ENCODE results near the gene SH3PXD2A. TPM values are rescaled to one million over a fixed set of nuclear protein-coding genes. Genes with fewer than 3 reads are reported as not detected.

Gene SH3PXD2A
- total and polyA plus RNA-seq, 10 donors = 2.6 to 50.0 (median 35.2) TPM

DNA sequence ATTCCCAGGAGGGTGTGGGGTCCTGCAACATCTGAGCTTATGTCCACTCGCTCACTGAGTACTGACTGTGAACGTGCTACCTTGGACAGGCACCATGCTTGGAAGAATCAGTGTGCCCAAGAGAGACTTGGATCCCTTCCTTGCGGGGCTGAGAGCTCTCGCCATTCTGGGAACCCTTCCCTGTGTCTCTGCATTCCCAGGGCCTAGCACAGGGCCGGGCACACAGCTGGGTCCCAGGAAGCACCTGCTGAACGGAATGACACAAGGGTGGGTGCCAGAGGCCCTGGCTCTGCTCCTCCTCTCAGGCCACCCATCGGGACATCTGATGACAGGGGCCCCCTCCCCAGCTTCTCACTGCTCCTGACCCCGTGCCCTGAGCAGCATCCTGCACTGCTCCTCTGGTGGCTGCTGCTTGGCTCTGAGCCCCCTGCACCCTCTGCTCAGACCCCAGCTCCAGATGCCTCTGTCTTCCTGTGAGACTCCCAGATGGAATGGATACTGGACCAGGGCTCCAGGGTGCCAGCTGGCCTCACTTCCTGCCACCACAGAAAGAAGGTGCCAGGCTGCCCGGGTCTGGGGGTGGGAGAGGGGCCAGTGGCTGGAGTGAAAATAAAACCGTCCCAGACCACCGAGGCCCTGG lies 232.3 kb downstream of the SH3PXD2A start:
- TF ChIP-seq CTCF (IDR thresholded peaks at IDR 0.05 in 8 of 11, conservative IDR thresholded peaks at IDR 0.05 in 3 of 11) (no peak), POLR2A (IDR thresholded peaks at IDR 0.05) (no peak), POLR2AphosphoS5 (IDR thresholded peaks at IDR 0.05) (no peak)
- DNase-seq = no peak
- H3K4me3 ChIP-seq = no peak overlapping the region
- H3K27ac ChIP-seq = no peak overlapping the region
- H3K9me3 ChIP-seq = no peaks in the 10 kb centered on the region
- H3K27me3 ChIP-seq (replicated peaks in 1 of 7) = no peaks in the 10 kb centered on the region
- intact Hi-C loops (cut with DNase I; ENCODE audit: low total_unique reads) = no loop called here
- 88 to 96% (median 90%) methylated on average over 8 to 11 of the region's 11 CpGs for WGBS, 5 donors
- H3K4me1 ChIP-seq = peaks cover 0 to 27% (median 10%) of the 10 kb centered on the region in 6 donors
- peaks cover 0 to 98% (median 45%) of the 10 kb centered on the region in 6 donors for H3K36me3 ChIP-seq

DNA sequence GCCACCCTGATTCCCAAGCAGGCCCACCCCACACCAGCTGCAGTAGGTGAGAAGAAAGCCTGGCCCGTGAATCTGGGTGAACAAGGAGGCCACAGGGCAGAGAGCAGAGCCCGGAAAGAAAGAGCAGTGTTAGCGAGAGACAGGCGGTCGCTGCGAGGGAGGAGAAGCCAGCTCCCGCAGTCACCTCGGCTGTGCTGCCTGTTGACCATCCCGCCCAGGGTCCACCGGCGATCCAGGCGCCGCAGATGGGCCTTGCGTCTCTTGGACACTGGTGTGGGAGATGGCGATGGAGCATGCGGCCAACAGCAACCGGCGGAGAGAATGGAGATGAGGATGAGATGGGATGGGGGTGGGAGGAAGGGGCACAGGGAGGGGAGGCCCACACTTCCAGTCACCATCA lies 233.1 kb downstream of the SH3PXD2A start:
- TF ChIP-seq CTCF (IDR thresholded peaks at IDR 0.05 in 8 of 11, conservative IDR thresholded peaks at IDR 0.05 in 3 of 11) (no peak), POLR2AphosphoS5 (IDR thresholded peaks at IDR 0.05) (no peak), POLR2A (IDR thresholded peaks at IDR 0.05) (no peak)
- peak overlapping the region in 2 of 8 donors; percentile 28 to 35 for H3K27ac ChIP-seq
- H3K4me1 ChIP-seq = peaks cover 0 to 34% (median 14%) of the 10 kb centered on the region in 6 donors
- no peak overlapping the region for H3K4me3 ChIP-seq
- intact Hi-C loops (cut with DNase I; ENCODE audit: low total_unique reads) = no loop called here
- H3K27me3 ChIP-seq (replicated peaks in 1 of 7) = no peaks in the 10 kb centered on the region
- H3K9me3 ChIP-seq = no peaks in the 10 kb centered on the region
- peaks cover 0 to 98% (median 44%) of the 10 kb centered on the region in 6 donors for H3K36me3 ChIP-seq
- DNase-seq = no peak
- WGBS, 5 donors = 92 to 97% (median 93%) methylated on average over 18 of the region's 18 CpGs

GRCh38 chr10:103621783-103622125 lies 233.6 kb downstream of the SH3PXD2A start:
- Histone ChIP-seq H3K27ac (peak overlapping the region in 3 of 8 donors; percentile 14 to 35 (median 28)), H3K9me3 (no peaks in the 10 kb centered on the region), H3K4me3 (no peak overlapping the region), H3K4me1 (peaks cover 0 to 39% (median 17%) of the 10 kb centered on the region in 6 donors), H3K36me3 (peaks cover 0 to 98% (median 44%) of the 10 kb centered on the region in 6 donors), H3K27me3 (replicated peaks in 1 of 7) (no peaks in the 10 kb centered on the region)
- TF ChIP-seq POLR2A (IDR thresholded peaks at IDR 0.05) (no peak), POLR2AphosphoS5 (IDR thresholded peaks at IDR 0.05) (no peak), CTCF (IDR thresholded peaks at IDR 0.05 in 8 of 11, conservative IDR thresholded peaks at IDR 0.05 in 3 of 11) (no peak)
- intact Hi-C loops (cut with DNase I; ENCODE audit: low total_unique reads) = no loop called here
- no peak for DNase-seq
- WGBS, 5 donors = 86 to 96% (median 89%) methylated on average over 4 of the region's 4 CpGs

GRCh38 chr10:103620891-103621782 lies 234.2 kb downstream of the SH3PXD2A start:
- intact Hi-C loops (cut with DNase I; ENCODE audit: low total_unique reads) = no loop called here
- Histone ChIP-seq H3K4me1 (peaks cover 0 to 45% (median 19%) of the 10 kb centered on the region in 6 donors), H3K4me3 (no peak overlapping the region), H3K27me3 (replicated peaks in 1 of 7) (no peaks in the 10 kb centered on the region), H3K36me3 (peaks cover 0 to 98% (median 43%) of the 10 kb centered on the region in 6 donors), H3K27ac (peak overlapping the region in 3 of 8 donors; percentile 28 to 62 (median 33)), H3K9me3 (no peaks in the 10 kb centered on the region)
- WGBS, 5 donors = 91 to 95% (median 93%) methylated on average over 12 to 15 of the region's 15 CpGs
- DNase-seq = no peak
- no peak for TF ChIP-seq CTCF (IDR thresholded peaks at IDR 0.05 in 8 of 11, conservative IDR thresholded peaks at IDR 0.05 in 3 of 11)
- TF ChIP-seq POLR2AphosphoS5 (IDR thresholded peaks at IDR 0.05) = no peak
- no peak for TF ChIP-seq POLR2A (IDR thresholded peaks at IDR 0.05)
